Measurements from ENCODE around the gene CAMK4.

The CAMK4 gene

GRCh38 chr5:111425205-111425604 is 201.0 kb downstream of the CAMK4 start:
- DNase-seq (ENCODE audit: low read depth), result no peak

GRCh38 chr5:111427762-111428161 is 203.6 kb downstream of the CAMK4 start:
- no peak for DNase-seq (ENCODE audit: low read depth)

DNA sequence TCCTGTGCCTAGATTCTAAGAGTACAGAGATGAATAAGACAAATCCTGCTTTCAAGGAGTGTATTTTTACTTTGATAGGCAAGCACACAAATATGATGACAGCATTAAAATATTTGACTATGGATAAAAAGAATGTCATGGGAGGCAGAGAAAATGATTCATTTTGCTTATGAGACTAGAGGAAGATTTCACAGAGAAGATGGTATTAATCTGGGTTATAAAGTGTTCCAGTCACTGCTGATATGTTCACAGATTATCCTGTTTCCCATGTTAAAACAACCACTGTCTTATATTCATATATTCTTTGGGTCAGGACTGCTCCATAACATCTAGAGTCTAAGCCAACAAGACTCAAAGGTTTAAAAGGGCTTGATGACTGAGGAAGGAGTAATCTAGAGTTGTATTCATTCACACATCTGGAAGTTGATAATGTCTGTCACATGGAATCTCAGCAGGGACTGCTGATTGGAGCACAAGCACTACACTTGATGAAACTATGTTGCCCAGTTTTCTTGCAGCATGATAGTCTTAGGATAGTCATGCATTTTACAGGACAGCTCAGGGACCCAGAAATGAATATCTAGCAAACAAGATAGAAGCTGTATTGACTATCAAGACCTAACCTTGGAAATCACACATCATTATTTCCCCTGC is 208.8 kb downstream of the CAMK4 start:
- no peak for DNase-seq (ENCODE audit: low read depth)

- no peak for DNase-seq (ENCODE audit: low read depth)
These were observed 210.6 kb downstream of the CAMK4 start for GRCh38 chr5:111434800-111435199.

DNA sequence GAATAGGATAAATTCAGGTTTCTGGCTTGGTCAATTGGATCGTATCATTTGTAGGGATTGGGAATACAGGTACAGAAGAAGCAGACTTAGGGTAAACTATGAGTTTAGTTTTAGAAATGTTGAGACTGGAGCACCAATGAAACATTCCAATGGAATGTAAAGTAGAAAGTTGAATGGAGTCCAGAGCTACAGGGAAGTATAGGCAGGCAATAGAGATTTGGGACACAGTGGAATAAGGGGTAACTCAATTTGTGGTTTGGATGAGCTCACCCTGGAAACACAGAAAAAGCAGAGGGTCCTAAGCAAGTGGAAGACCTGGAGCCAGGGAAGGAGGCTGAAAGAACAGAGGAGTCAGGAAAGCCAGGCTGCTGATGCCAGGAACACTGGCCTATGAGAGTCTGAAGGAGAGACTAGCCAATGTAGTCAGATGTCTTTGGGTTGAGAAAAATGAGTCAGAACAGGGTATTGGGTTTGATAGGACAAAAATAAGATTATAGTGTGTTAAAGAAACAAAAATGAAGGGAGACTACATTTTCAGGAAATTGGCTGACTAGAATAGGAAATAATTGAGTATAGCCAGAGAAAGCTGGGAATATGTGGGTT is 215.4 kb downstream of the CAMK4 start:
- no peak for DNase-seq (ENCODE audit: low read depth)

- DNase-seq (ENCODE audit: low read depth), result no peak
These were observed 222.9 kb downstream of the CAMK4 start for GRCh38 chr5:111447099-111447498.

- DNase-seq (ENCODE audit: low read depth), result no peak
These were observed 223.6 kb downstream of the CAMK4 start for GRCh38 chr5:111447822-111448221.

DNA sequence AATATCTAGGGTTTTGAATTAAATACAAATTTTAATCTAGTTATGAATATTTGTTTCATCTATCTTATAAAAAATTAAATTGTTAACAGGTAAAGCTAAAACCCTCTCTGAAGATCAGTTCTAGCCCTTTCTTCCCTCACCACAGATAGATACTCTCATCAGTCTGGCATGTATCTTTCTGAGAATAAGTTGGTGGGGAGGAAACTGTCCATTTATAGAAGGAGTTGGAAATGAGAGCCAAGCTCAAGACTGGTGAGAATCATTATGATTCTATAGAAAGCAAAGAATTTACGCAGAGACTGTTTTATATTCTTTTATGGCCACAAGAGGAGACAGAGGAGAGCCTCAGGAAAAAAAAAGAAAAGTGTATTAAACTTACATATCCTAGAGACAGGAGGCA is 229.1 kb downstream of the CAMK4 start:
- no peak for DNase-seq (ENCODE audit: low read depth)

- DNase-seq (ENCODE audit: low read depth), result no peak
These were observed 229.6 kb downstream of the CAMK4 start for GRCh38 chr5:111453747-111454146.

- DNase-seq (ENCODE audit: low read depth), result no peak
These were observed 230.0 kb downstream of the CAMK4 start for GRCh38 chr5:111454198-111454622.

DNA sequence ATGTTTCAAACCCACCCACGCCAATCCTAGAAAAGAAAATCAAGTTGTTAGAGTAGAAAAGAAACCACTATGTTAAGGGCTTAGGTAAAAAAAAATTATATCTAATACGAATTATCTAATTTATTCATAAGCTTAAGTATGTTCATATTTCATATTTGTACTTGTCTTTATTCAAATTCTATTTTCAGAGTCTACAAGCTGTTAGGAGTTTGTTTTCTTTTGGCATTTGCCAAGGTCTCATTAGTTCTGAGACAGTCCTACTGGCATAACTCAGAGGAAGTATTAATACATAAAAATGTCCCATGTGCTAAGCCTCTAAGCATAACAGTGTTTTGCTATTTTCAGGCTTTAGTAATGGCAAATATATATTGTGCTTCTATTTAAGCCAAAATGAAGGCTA is 230.6 kb downstream of the CAMK4 start:
- DNase-seq (ENCODE audit: low read depth), result no peak

- DNase-seq (ENCODE audit: low read depth), result no peak
These were observed 237.1 kb downstream of the CAMK4 start for GRCh38 chr5:111461255-111461671.

DNA sequence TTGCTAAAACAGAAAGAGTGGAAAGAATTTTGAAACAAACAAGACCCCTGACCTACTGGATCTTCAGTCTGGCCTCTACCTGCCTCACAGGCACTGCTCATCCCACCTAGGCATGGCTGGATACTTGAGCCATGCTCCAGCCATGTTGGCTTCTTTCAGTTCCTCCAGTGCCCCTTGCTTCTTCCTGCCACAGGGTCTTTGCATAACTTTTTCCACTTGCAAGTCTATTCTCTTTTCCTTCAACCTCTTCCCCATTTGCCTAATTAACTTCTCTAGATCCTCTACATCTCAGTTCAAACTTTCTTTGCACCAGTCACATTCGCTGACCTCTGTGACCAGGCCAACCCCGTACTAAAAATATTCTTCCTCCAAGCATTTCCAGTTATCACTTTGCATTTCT is 237.8 kb downstream of the CAMK4 start:
- no peak for DNase-seq (ENCODE audit: low read depth)

DNA sequence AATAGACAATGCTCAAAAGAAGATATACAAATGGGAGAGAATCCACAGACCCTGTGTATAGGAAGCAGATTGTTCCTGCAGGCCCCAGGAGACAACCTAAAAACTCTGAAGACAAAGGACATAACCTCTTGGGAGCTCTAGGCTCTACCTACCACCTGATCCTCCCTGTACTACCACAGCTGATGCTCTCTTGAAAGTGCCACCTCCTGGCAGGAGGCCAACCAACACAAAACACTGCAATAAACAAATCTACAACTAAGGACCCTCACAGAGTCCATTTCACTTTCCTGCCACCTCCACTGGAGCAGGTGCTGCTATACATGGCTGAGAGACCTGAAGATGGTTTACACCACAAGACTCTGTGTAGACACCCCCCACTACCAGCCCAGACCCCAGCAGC is 239.1 kb downstream of the CAMK4 start:
- no peak for DNase-seq (ENCODE audit: low read depth)

DNA sequence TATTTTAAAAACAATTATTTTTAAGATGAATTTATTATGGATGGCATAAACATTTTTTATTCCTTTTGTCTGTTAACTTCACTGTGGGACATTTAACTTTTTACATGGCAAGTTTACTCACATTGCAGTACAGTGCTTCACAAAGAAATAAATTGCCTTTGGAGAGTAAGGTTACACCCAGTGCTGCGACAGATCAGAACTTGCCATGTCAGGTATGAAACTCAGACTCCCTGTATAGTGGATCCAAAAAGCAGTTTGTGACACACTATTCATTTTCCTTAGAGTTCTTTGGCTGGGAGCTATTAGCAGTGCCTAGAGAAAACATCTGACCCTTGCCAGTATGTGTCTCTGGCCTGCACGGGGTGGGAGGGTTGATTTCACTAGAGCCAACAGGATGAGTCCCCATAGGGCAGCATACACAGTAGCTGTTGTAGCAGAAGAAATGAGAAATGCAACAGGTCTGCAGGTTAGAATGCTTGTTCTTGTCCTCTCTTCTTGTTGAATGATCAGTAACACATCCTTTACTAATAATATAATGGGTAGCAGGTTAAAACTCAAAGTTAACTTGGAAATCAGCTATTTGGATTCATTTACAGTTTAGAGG is 245.2 kb downstream of the CAMK4 start:
- no peak for DNase-seq (ENCODE audit: low read depth)

GRCh38 chr5:111469903-111470302 is 245.7 kb downstream of the CAMK4 start:
- no peak for DNase-seq (ENCODE audit: low read depth)

DNA sequence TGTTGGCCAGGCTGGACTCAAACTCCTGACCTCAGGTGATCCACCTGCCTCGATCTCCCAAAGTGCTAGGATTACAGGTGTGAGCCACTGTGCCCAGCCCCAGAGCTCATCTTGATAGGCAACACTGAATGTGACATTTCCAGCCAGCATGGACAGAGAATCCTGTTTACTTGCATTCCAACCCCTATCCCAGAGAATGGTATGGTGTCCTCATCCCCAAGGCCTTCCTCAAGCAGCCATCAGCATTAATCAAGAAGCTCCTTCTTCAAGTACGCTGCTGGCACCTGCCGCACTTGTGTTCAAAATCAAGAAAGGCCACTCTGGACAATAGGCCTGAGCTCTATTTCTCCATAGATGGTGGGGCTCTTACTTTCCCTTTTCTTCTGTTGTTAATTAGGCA is 247.9 kb downstream of the CAMK4 start:
- no peak for DNase-seq (ENCODE audit: low read depth)

DNA sequence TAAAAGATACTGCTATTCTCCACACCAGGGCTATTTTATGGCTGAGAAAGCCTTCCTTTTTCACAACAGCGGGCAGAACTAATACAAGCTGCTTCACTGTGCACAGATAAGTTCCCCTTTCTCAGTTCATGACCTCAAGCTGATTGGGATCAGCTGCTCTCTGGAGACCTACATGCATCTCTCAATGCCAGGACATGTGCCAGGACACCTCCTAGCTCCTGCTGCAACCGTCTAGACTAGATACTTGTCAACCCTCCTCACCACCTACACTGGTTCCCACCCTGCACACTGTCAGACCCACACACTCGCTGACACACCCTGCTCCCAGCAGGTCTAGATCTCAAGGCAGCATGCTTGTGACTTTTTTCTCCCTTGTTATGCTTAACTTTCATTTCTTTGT is 248.4 kb downstream of the CAMK4 start:
- DNase-seq (ENCODE audit: low read depth), result no peak

- DNase-seq (ENCODE audit: low read depth), result no peak
These were observed 254.1 kb downstream of the CAMK4 start for GRCh38 chr5:111478266-111478665.

GRCh38 chr5:111478898-111479297 is 254.7 kb downstream of the CAMK4 start:
- DNase-seq (ENCODE audit: low read depth), result no peak

DNA sequence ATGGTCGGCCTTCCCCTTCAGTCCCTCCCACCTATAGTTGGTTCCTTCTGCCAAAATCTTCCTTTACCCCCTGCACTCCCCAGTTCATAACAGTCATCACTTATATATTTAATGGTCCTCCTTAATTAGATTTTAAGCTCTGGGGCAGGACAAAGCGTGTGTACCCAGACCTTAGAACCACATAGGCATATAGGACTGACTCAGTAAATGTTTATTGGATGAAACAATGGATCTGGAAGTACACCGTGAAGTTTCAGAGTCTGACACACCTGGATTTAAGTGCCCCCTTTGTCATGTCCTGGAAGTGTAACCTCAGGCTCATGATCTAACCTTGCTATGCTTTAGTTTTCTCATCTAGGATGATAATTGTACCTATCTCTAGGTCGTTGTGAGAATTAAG is 256.2 kb downstream of the CAMK4 start:
- DNase-seq (ENCODE audit: low read depth), result no peak

GRCh38 chr5:111486055-111486454 is 261.9 kb downstream of the CAMK4 start:
- DNase-seq (ENCODE audit: low read depth), result no peak

- DNase-seq (ENCODE audit: low read depth), result no peak
These were observed 262.7 kb downstream of the CAMK4 start for GRCh38 chr5:111486926-111487325.

DNA sequence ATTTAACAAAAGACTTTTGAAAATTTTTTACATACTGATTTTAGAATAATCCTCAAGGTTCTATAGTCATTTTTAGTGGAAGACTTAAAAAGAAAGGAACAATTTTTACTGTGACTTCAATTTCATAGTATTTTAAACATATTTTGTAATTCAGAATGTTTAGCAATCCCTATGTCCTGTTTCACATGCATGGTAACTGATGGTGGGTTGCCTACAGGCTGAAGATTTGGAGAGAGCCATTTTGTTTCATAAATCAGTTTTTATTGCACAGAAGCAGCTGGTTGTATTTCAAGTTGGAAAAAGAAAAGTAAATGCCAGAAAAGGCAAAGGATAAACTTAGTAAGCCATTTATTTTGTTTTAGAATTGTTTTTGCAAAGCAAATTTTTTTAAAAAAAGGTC is 264.2 kb downstream of the CAMK4 start:
- no peak for DNase-seq (ENCODE audit: low read depth)

Measured in stimulated activated CD8-positive, alpha-beta memory T cell treated with anti-CD3 and anti-CD28 coated beads, Interleukin-7, amount 100 ng/mL, for 24 hours (primary cell).